DOHH2 (cell line): ENCODE data around the gene TSHZ2.

Source experiments
- H3F3A ChIP-seq: fragments of 200-600 bp; sonication (generic), shearing (Covaris generic); 2 replicates; pipeline ENCODE4 v1.6.0; 2016; ENCODE audit warnings: antibody characterized with exemption, mild to moderate bottlenecking; ENCODE audit not compliant: control insufficient read depth, insufficient read depth
- H3K27ac ChIP-seq: fragments of 200-600 bp; sonication (generic); 2 replicates; pipeline ENCODE4 v1.5.1; 2014; ENCODE audit warnings: low read depth, mild to moderate bottlenecking, low read length, moderate library complexity
- H3K27me3 ChIP-seq: fragments of 200-600 bp; sonication (generic); 2 replicates; pipeline ENCODE4 v1.6.1; 2014; ENCODE audit warnings: mild to moderate bottlenecking, low read length, mixed read lengths; ENCODE audit not compliant: control insufficient read depth
- H3K36me3 ChIP-seq: fragments of 200-600 bp; sonication (generic); 2 replicates; pipeline ENCODE4 v1.6.1; 2014; ENCODE audit warnings: mild to moderate bottlenecking, low read length, moderate library complexity, mixed read lengths; ENCODE audit not compliant: control insufficient read depth
- H3K4me1 ChIP-seq: fragments of 200-600 bp; sonication (generic); 2 replicates; pipeline ENCODE4 v1.6.1; 2014; ENCODE audit warnings: mild to moderate bottlenecking, low read length, mixed read lengths; ENCODE audit not compliant: control insufficient read depth
- H3K4me2 ChIP-seq: fragments of 200-600 bp; sonication (generic); 2 replicates; pipeline ENCODE4 v1.6.0; 2014; ENCODE audit warnings: mild to moderate bottlenecking, low read length, moderate library complexity
- H3K4me3 ChIP-seq: fragments of 200-600 bp; sonication (generic); 2 replicates; pipeline ENCODE4 v1.5.1; 2014; ENCODE audit warnings: mild to moderate bottlenecking, low read length, mixed read lengths
- H3K79me2 ChIP-seq: fragments of 200-600 bp; sonication (generic); 2 replicates; pipeline ENCODE4 v1.6.1; 2014; ENCODE audit warnings: mild to moderate bottlenecking, low read length, mixed read lengths; ENCODE audit not compliant: control insufficient read depth
- H3K9me2 ChIP-seq: fragments of 200-600 bp; sonication (generic); replicated peaks from 2 replicates; pipeline ENCODE4 v1.6.1; 2014; ENCODE audit warnings: mild to moderate bottlenecking, low read length, mixed read lengths; ENCODE audit not compliant: control insufficient read depth
- H3K9me3 ChIP-seq: fragments of 200-600 bp; sonication (generic); 2 replicates; pipeline ENCODE4 v1.6.1; 2014; ENCODE audit warnings: antibody characterized with exemption, low read length, mixed read lengths; ENCODE audit not compliant: control insufficient read depth, insufficient read depth
- H4K20me1 ChIP-seq: fragments of 200-600 bp; sonication (generic); 2 replicates; pipeline ENCODE4 v1.6.0; 2014; ENCODE audit warnings: low read depth, mild to moderate bottlenecking, antibody characterized with exemption, low read length, moderate library complexity; ENCODE audit not compliant: control insufficient read depth, insufficient read depth
- CTCF ChIP-seq: fragments of 200-600 bp; sonication (generic); IDR thresholded peaks from one replicate; pipeline ENCODE4 v1.5.1; 2014; ENCODE audit warnings: antibody characterized with exemption, mild to moderate bottlenecking, low read depth, low read length; ENCODE audit not compliant: poor library complexity, severe bottlenecking
- EZH2phosphoT487 ChIP-seq: fragments of 200-600 bp; sonication (generic); IDR thresholded peaks from 2 replicates; pipeline ENCODE4 v1.6.1; 2017; ENCODE audit warnings: borderline replicate concordance, mild to moderate bottlenecking, antibody characterized with exemption, low read length, moderate library complexity, mixed read lengths

TSHZ2 gene

GRCh38 chr20:53214392-53214791, 242.2 kb downstream of the TSHZ2 start:
- H3F3A ChIP-seq = no peaks in the 10 kb centered on the region
- no peak overlapping the region for H3K27ac ChIP-seq
- H3K9me3 ChIP-seq = no peaks in the 10 kb centered on the region
- TF ChIP-seq CTCF = no peak
- no peak for TF ChIP-seq EZH2phosphoT487
- H3K79me2 ChIP-seq = no peaks in the 10 kb centered on the region
- no peak overlapping the region for H3K4me3 ChIP-seq
- no peaks in the 10 kb centered on the region for H4K20me1 ChIP-seq
- no peak overlapping the region for H3K4me2 ChIP-seq
- no peaks in the 10 kb centered on the region for H3K36me3 ChIP-seq
- peaks cover 18% of the 10 kb centered on the region for H3K27me3 ChIP-seq
- H3K4me1 ChIP-seq = peaks cover 3% of the 10 kb centered on the region; the same call in 1 of the 2 replicates
- no peaks in the 10 kb centered on the region for H3K9me2 ChIP-seq

- Histone ChIP-seq H3K9me3 (no peaks in the 10 kb centered on the region), H3F3A (no peaks in the 10 kb centered on the region), H3K27ac (no peak overlapping the region), H3K4me2 (no peak overlapping the region), H3K9me2 (no peaks in the 10 kb centered on the region), H3K79me2 (no peaks in the 10 kb centered on the region), H3K36me3 (no peaks in the 10 kb centered on the region), H3K4me1 (peaks cover 3% of the 10 kb centered on the region; the same call in 1 of the 2 replicates), H3K4me3 (no peak overlapping the region), H4K20me1 (no peaks in the 10 kb centered on the region), H3K27me3 (peaks cover 18% of the 10 kb centered on the region)
- TF ChIP-seq EZH2phosphoT487 (no peak), CTCF (no peak)
These were observed 243.0 kb downstream of the TSHZ2 start for GRCh38 chr20:53215166-53215565.

- H3K27ac ChIP-seq = no peak overlapping the region
- no peak overlapping the region for H3K4me3 ChIP-seq
- no peaks in the 10 kb centered on the region for H3K9me3 ChIP-seq
- H3F3A ChIP-seq = no peaks in the 10 kb centered on the region
- H3K4me2 ChIP-seq = no peak overlapping the region
- peaks cover 18% of the 10 kb centered on the region for H3K27me3 ChIP-seq
- peaks cover 3% of the 10 kb centered on the region; the same call in 1 of the 2 replicates for H3K4me1 ChIP-seq
- TF ChIP-seq CTCF (no peak), EZH2phosphoT487 (no peak)
- no peaks in the 10 kb centered on the region for H3K36me3 ChIP-seq
- H4K20me1 ChIP-seq = no peaks in the 10 kb centered on the region
- H3K79me2 ChIP-seq = no peaks in the 10 kb centered on the region
- H3K9me2 ChIP-seq = no peaks in the 10 kb centered on the region
These were observed 244.3 kb downstream of the TSHZ2 start for GRCh38 chr20:53216478-53216855.
